Measurements from ENCODE around the gene FAM110D. TPM values are rescaled to one million over a fixed set of nuclear protein-coding genes. Genes with fewer than 3 reads are reported as not detected.
A peak's percentile ranks its signal among the peaks of the same experiment; 100 is the strongest.

Gene FAM110D
- polyA plus RNA-seq, 10 donors = 0.47 to 1.4 (median 0.75) TPM

GRCh38 chr1:26127235-26128163 lies 31.4 kb upstream of the FAM110D start:
- DNase-seq = no peak

- no peak for DNase-seq
Measured at GRCh38 chr1:26129778-26130177, 29.1 kb upstream of the FAM110D start.

- DNase-seq = no peak
Measured at GRCh38 chr1:26130695-26131094, 28.2 kb upstream of the FAM110D start.

- DNase-seq = no peak
Measured at GRCh38 chr1:26132128-26132833, 26.6 kb upstream of the FAM110D start.

- DNase-seq = no peak
Measured at GRCh38 chr1:26132834-26133167, 26.1 kb upstream of the FAM110D start.

GRCh38 chr1:26134466-26134865 lies 24.4 kb upstream of the FAM110D start:
- no peak for DNase-seq

GRCh38 chr1:26138974-26139558 lies 19.8 kb upstream of the FAM110D start:
- DNase-seq = no peak

GRCh38 chr1:26142159-26142558 lies 16.7 kb upstream of the FAM110D start:
- DNase-seq = no peak

GRCh38 chr1:26145041-26145959 lies 13.6 kb upstream of the FAM110D start:
- DNase-seq = peak; percentile 69 to 86 (median 76)

- DNase-seq = no peak
Measured at GRCh38 chr1:26145960-26146294, 13.0 kb upstream of the FAM110D start.

- no peak for DNase-seq
Measured at GRCh38 chr1:26148887-26149286, 10.0 kb upstream of the FAM110D start.

- DNase-seq = no peak
Measured at GRCh38 chr1:26153966-26154532, 4.8 kb upstream of the FAM110D start.

- DNase-seq = no peak
Measured at GRCh38 chr1:26154750-26155149, 4.1 kb upstream of the FAM110D start.

- no peak for DNase-seq
Measured at GRCh38 chr1:26155370-26156284, 3.3 kb upstream of the FAM110D start.

GRCh38 chr1:26156285-26157038 lies 2.4 kb upstream of the FAM110D start:
- no peak for DNase-seq

GRCh38 chr1:26158271-26158907 lies 490 bp upstream of the FAM110D start:
- no peak for DNase-seq

GRCh38 chr1:26159743-26160039 lies 812 bp downstream of the FAM110D start:
- DNase-seq = no peak

GRCh38 chr1:26160527-26161414 lies 1.9 kb downstream of the FAM110D start:
- no peak for DNase-seq

Data from muscle of back (tissue), 11 donors.